GM12874 (cell line): ENCODE data around the gene FOXL1.

Experiments
- CTCF ChIP-seq: IDR thresholded peaks from 2 replicates; pipeline ENCODE4 v1.5.1; 2011; ENCODE audit warnings: low read depth, mild to moderate bottlenecking, control low read depth, low read length, moderate library complexity; ENCODE audit not compliant: insufficient read depth

The FOXL1 gene

GRCh38 chr16:86542756-86543750, 35.3 kb upstream of the FOXL1 start:
- TF ChIP-seq CTCF: no peak

- no peak for TF ChIP-seq CTCF
Observed at GRCh38 chr16:86545481-86545880, 32.9 kb upstream of the FOXL1 start.

GRCh38 chr16:86545954-86546637, 32.3 kb upstream of the FOXL1 start:
- no peak for TF ChIP-seq CTCF

GRCh38 chr16:86546638-86547013, 31.7 kb upstream of the FOXL1 start:
- no peak for TF ChIP-seq CTCF

- TF ChIP-seq CTCF: no peak
Observed at GRCh38 chr16:86547286-86547685, 31.1 kb upstream of the FOXL1 start.

GRCh38 chr16:86549076-86549892, 29.1 kb upstream of the FOXL1 start:
- no peak for TF ChIP-seq CTCF

- no peak for TF ChIP-seq CTCF
Observed at GRCh38 chr16:86549893-86550190, 28.5 kb upstream of the FOXL1 start.
